ENCODE data around the gene MAP3K5. TPM values are rescaled to one million over a fixed set of nuclear protein-coding genes. Genes with fewer than 3 reads are reported as not detected.
"Not testable (repeated sequence)": the region's sequence is repeated elsewhere in the genome, so short reads cannot be mapped to it uniquely, and the experiment has no call there.

MAP3K5 gene
- total RNA-seq, 1 experiment from 2014 or later, result 2.1 TPM

DNA sequence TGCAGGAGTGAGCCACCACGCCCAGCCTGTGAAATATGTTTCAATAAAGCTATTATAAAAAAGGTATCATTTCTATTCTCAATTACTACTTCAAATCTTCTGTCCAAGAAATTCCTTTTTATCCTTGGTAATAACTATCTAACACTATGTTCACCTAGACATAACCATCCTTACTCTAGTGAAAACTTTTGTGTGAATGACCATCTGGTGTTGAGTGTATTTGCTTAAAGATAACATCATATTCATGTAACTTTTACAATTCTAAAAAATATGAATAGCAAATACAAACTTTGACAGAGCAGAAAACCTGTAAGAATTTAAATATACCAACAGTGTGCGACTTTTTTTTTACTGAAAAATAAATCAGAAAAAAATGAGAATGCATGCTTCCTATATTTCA lies 96.9 kb downstream of the MAP3K5 start:
- Histone ChIP-seq H3K9me3 (no peaks in the 10 kb centered on the region; the same call in 1 of the 2 replicates), H3K4me3 (ENCODE audit: low read depth, low read length) (no peak overlapping the region), H3K4me1 (peaks cover 9% of the 10 kb centered on the region), H3K36me3 (ENCODE audit: control insufficient read depth, insufficient read depth, low read length) (no peaks in the 10 kb centered on the region), H3K27me3 (replicated peaks; ENCODE audit: control insufficient read depth, insufficient read depth, low read length) (no peaks in the 10 kb centered on the region)
- no peak overlapping the region for H3K27ac Mint-ChIP-seq (ENCODE audit: unreplicated experiment)
- TF ChIP-seq, protein P1, sequence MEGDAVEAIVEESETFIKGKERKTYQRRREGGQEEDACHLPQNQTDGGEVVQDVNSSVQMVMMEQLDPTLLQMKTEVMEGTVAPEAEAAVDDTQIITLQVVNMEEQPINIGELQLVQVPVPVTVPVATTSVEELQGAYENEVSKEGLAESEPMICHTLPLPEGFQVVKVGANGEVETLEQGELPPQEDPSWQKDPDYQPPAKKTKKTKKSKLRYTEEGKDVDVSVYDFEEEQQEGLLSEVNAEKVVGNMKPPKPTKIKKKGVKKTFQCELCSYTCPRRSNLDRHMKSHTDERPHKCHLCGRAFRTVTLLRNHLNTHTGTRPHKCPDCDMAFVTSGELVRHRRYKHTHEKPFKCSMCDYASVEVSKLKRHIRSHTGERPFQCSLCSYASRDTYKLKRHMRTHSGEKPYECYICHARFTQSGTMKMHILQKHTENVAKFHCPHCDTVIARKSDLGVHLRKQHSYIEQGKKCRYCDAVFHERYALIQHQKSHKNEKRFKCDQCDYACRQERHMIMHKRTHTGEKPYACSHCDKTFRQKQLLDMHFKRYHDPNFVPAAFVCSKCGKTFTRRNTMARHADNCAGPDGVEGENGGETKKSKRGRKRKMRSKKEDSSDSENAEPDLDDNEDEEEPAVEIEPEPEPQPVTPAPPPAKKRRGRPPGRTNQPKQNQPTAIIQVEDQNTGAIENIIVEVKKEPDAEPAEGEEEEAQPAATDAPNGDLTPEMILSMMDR (IDR thresholded peaks at IDR 0.05; ENCODE audit: insufficient read depth in 1 of 2, low read depth in 1 of 2, low read length in 1 of 2, severe bottlenecking in 1 of 2, unreplicated experiment in 1 of 2), result no peak
- no peaks in the 10 kb centered on the region for H3K36me3 Mint-ChIP-seq (ENCODE audit: insufficient read depth, unreplicated experiment)
- no peaks in the 10 kb centered on the region for H3K27me3 Mint-ChIP-seq (ENCODE audit: insufficient read depth, unreplicated experiment)
- no peak for DNase-seq
- H3K9me3 Mint-ChIP-seq (ENCODE audit: unreplicated experiment), result no peaks in the 10 kb centered on the region
- intact Hi-C loops (cut with micrococcal nuclease; ENCODE audit: unreplicated experiment), result no loop called here
- peaks cover 9% of the 10 kb centered on the region for H3K4me1 Mint-ChIP-seq (ENCODE audit: low read depth, unreplicated experiment)
- CTCF ChIA-PET, result no interaction called here
- POLR2A ChIA-PET, result no interaction called here
- no peak overlapping the region for H3K4me3 Mint-ChIP-seq (ENCODE audit: unreplicated experiment)
- no TSS peak for BruUV-seq (replicated peaks)

DNA sequence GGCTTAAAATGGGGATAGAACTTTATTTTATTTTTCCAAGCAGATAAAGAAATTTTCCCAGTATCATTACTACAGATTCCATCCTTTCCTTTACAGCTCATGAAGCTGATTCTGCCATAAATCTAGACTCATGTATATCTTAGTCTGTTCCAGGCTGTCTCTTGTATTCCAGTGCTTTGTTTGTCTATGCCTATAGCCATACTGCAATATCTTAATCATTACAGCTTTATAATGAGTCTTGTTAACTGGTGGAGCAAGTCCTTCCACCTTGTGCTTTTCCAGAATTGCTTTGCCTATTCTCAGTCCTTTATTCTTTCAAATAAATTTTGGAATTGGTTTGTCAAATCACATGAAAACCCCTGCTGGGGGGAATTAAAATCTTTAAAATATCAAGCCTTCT lies 99.2 kb downstream of the MAP3K5 start:
- H3K36me3 ChIP-seq (ENCODE audit: control insufficient read depth, insufficient read depth, low read length), result no peaks in the 10 kb centered on the region
- no peaks in the 10 kb centered on the region; the same call in 1 of the 2 replicates for H3K9me3 ChIP-seq
- TF ChIP-seq, protein P1 (IDR thresholded peaks at IDR 0.05; ENCODE audit: insufficient read depth in 1 of 2, low read depth in 1 of 2, low read length in 1 of 2, severe bottlenecking in 1 of 2, unreplicated experiment in 1 of 2), result no peak
- no TSS peak for BruUV-seq (replicated peaks)
- no peaks in the 10 kb centered on the region for H3K36me3 Mint-ChIP-seq (ENCODE audit: insufficient read depth, unreplicated experiment)
- H3K4me3 Mint-ChIP-seq (ENCODE audit: unreplicated experiment), result no peak overlapping the region
- ChIA-PET CTCF (no interaction called here), POLR2A (no interaction called here)
- H3K4me1 Mint-ChIP-seq (ENCODE audit: low read depth, unreplicated experiment), result no peaks in the 10 kb centered on the region
- no peaks in the 10 kb centered on the region for H3K27me3 Mint-ChIP-seq (ENCODE audit: insufficient read depth, unreplicated experiment)
- no peak for DNase-seq
- no peaks in the 10 kb centered on the region; the same call in 1 of the 2 replicates for H3K4me1 ChIP-seq
- no peaks in the 10 kb centered on the region for H3K27me3 ChIP-seq (replicated peaks; ENCODE audit: control insufficient read depth, insufficient read depth, low read length)
- intact Hi-C loops (cut with micrococcal nuclease; ENCODE audit: unreplicated experiment), result no loop called here
- H3K27ac Mint-ChIP-seq (ENCODE audit: unreplicated experiment), result no peak overlapping the region
- H3K9me3 Mint-ChIP-seq (ENCODE audit: unreplicated experiment), result no peaks in the 10 kb centered on the region
- H3K4me3 ChIP-seq (ENCODE audit: low read depth, low read length), result no peak overlapping the region

DNA sequence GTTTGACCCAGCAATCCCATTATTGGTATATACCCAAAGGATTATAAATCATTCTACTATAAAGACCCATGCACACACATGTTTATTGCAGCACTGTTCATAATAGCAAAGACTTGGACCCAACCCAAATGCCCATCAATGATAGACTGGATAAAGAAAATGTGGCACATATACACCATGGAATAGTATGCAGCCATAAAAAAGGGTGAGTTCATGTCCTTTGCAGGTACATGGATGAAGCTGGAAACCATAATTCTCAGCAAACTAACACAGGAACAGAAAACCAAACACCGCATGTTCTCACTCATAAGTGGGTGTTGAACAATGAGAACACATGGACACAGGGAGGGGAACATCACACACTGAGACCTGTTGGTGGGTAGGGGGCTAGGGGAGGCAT lies 104.4 kb downstream of the MAP3K5 start:
- H3K4me1 ChIP-seq; DNase-seq; H3K27me3 ChIP-seq (replicated peaks; ENCODE audit: control insufficient read depth, insufficient read depth, low read length); H3K27me3 Mint-ChIP-seq (ENCODE audit: insufficient read depth, unreplicated experiment); CTCF ChIA-PET; intact Hi-C loops (cut with micrococcal nuclease; ENCODE audit: unreplicated experiment); BruUV-seq (replicated peaks); H3K9me3 ChIP-seq; H3K4me1 Mint-ChIP-seq (ENCODE audit: low read depth, unreplicated experiment); H3K27ac Mint-ChIP-seq (ENCODE audit: unreplicated experiment); H3K36me3 ChIP-seq (ENCODE audit: control insufficient read depth, insufficient read depth, low read length); H3K4me3 Mint-ChIP-seq (ENCODE audit: unreplicated experiment); POLR2A ChIA-PET; H3K4me3 ChIP-seq (ENCODE audit: low read depth, low read length); H3K9me3 Mint-ChIP-seq (ENCODE audit: unreplicated experiment); H3K36me3 Mint-ChIP-seq (ENCODE audit: insufficient read depth, unreplicated experiment): not testable (repeated sequence)

DNA sequence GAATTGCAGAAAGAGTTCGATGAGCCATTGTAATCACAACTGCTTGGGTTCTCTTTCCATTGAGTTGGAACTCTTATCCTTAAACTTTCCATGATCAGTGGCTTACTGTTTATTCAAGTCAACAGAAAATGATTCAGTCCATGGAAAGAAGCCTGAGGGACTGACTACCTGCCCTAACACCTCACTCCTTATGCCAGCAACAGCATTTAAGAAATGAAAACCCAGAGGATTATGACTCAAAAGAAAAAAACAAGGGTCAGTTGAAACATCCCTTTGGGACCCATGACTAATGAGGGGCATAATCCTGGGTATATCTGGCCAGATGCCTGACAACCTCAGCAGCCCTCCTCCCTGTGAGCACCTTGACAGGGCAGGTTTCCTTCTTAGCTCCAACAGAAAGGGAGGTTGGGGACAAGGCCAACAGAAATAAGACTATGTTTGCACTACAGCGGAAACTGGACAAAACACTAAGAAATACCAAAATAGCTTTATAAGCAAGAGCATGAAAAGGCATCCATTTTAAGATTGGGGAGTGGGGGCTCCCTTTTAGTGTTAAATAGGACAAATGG lies 106.7 kb downstream of the MAP3K5 start:
- Mint-ChIP-seq H3K27me3 (ENCODE audit: insufficient read depth, unreplicated experiment) (no peaks in the 10 kb centered on the region), H3K4me3 (ENCODE audit: unreplicated experiment) (no peak overlapping the region), H3K36me3 (ENCODE audit: insufficient read depth, unreplicated experiment) (no peaks in the 10 kb centered on the region), H3K9me3 (ENCODE audit: unreplicated experiment) (no peaks in the 10 kb centered on the region), H3K27ac (ENCODE audit: unreplicated experiment) (no peak overlapping the region), H3K4me1 (ENCODE audit: low read depth, unreplicated experiment) (no peaks in the 10 kb centered on the region)
- no peak for DNase-seq
- Histone ChIP-seq H3K36me3 (ENCODE audit: control insufficient read depth, insufficient read depth, low read length) (no peaks in the 10 kb centered on the region), H3K4me3 (ENCODE audit: low read depth, low read length) (no peak overlapping the region), H3K9me3 (no peaks in the 10 kb centered on the region), H3K4me1 (no peaks in the 10 kb centered on the region), H3K27me3 (replicated peaks; ENCODE audit: control insufficient read depth, insufficient read depth, low read length) (no peaks in the 10 kb centered on the region)
- intact Hi-C loops (cut with micrococcal nuclease; ENCODE audit: unreplicated experiment), result no loop called here
- CTCF ChIA-PET, result no interaction called here
- POLR2A ChIA-PET, result no interaction called here
- BruUV-seq (replicated peaks), result no TSS peak
- TF ChIP-seq, protein P1 (IDR thresholded peaks at IDR 0.05; ENCODE audit: insufficient read depth in 1 of 2, low read depth in 1 of 2, low read length in 1 of 2, severe bottlenecking in 1 of 2, unreplicated experiment in 1 of 2), result no peak
